Panc1 (cell line): ENCODE results near the gene CSF2RB. TPM values are rescaled to one million over a fixed set of nuclear protein-coding genes. Genes with fewer than 3 reads are reported as not detected.

Source experiments
- ATAC-seq: fragments of 200-7000 bp; cut with Tn5 transposase; 2 replicates; pipeline ENCODE4 v1.9.1; 2020; ENCODE audit warnings: mild to moderate bottlenecking, moderate library complexity
- BruUV-seq: library from RNA; stranded (reverse); fragments of 400-500 nt; replicated peaks from 2 replicates; lab custom pipeline; 2021; lab: Mats Ljungman, UMichigan
- CTCF ChIA-PET: fragments of 300-600 bp; sonication (Branson Sonifier 250); formaldehyde crosslinking; loops from one replicate; lab custom pipeline; 2022; ENCODE audit warnings: antibody characterized with exemption; lab: Charles Lee
- POLR2A ChIA-PET: fragments of 300-600 bp; sonication (Branson Sonifier 250); formaldehyde crosslinking; loops from one replicate; lab custom pipeline; 2022; ENCODE audit warnings: antibody characterized with exemption; lab: Charles Lee
- DNase-seq: peaks from one replicate; pipeline ENCODE4 v3.0.0-alpha.2; 2010; ENCODE audit warnings: low read depth, low spot score
- H3K27ac ChIP-seq: 2 replicates; pipeline ENCODE4 v1.5.1; 2011; ENCODE audit warnings: mild to moderate bottlenecking, low read length, inconsistent platforms
- H3K27me3 ChIP-seq: fragments of 200-500 bp; sonication (Bioruptor generic); 2 replicates; pipeline ENCODE4 v1.6.0; 2014; ENCODE audit warnings: low read length, inconsistent platforms; ENCODE audit not compliant: control insufficient read depth, insufficient read depth
- H3K36me3 ChIP-seq: fragments of 200-500 bp; sonication (Bioruptor generic); 2 replicates; pipeline ENCODE4 v1.5.1; 2014; ENCODE audit warnings: inconsistent platforms, mild to moderate bottlenecking, low read length, moderate library complexity; ENCODE audit not compliant: control insufficient read depth, insufficient read depth
- H3K4me1 ChIP-seq: 2 replicates; pipeline ENCODE4 v1.5.1; 2011; ENCODE audit warnings: inconsistent platforms, mild to moderate bottlenecking, low read length, moderate library complexity; ENCODE audit not compliant: control insufficient read depth, insufficient read depth
- H3K4me3 ChIP-seq, 2 experiments: 2 replicates each; pipeline ENCODE4 v1.5.1; 2011 to 2012; ENCODE audit warnings: low read depth in 2 of 2, low read length in 2 of 2, mild to moderate bottlenecking in 2 of 2, inconsistent platforms in 1 of 2, moderate library complexity in 1 of 2
- H3K9me3 ChIP-seq: fragments of 200-500 bp; sonication (Bioruptor generic); 2 replicates; pipeline ENCODE4 v1.5.1; 2014; ENCODE audit warnings: low read depth, mild to moderate bottlenecking, inconsistent platforms, low read length, moderate library complexity; ENCODE audit not compliant: control insufficient read depth, insufficient read depth
- CTCF ChIP-seq: fragments of 450-650 bp; IDR thresholded peaks from 2 replicates; pipeline ENCODE4 v1.5.1; 2017; ENCODE audit warnings: mild to moderate bottlenecking
- POLR2AphosphoS5 ChIP-seq: IDR thresholded peaks from 2 replicates; pipeline ENCODE4 v1.6.1; 2012; ENCODE audit warnings: mild to moderate bottlenecking, low read depth, low read length, moderate library complexity
- REST ChIP-seq, 2 experiments: IDR thresholded peaks; 2 replicates each; pipeline ENCODE4 v1.6.1; 2011 to 2012; ENCODE audit warnings: low read depth in 2 of 2, control low read depth in 1 of 2, low read length in 1 of 2, mild to moderate bottlenecking in 1 of 2, moderate library complexity in 1 of 2; ENCODE audit not compliant: insufficient read depth in 1 of 2
- SIN3A ChIP-seq: IDR thresholded peaks from 2 replicates; pipeline ENCODE4 v1.6.1; 2012; ENCODE audit warnings: low read depth, mild to moderate bottlenecking, low read length, moderate library complexity, borderline replicate concordance; ENCODE audit not compliant: insufficient read depth
- TCF7L2 ChIP-seq: IDR thresholded peaks from 2 replicates; pipeline ENCODE4 v1.6.1; 2011; ENCODE audit warnings: mild to moderate bottlenecking, low read depth, low read length, inconsistent platforms
- in situ Hi-C: cut with HindIII; loops from 2 replicates; pipeline ENCODE4 v1.10.0; 2016; ENCODE audit warnings: low sequenced_read_pairs, low pct_unique_long_range_greater_than_20kb
- intact Hi-C: fragments of 100-400 bp; cut with micrococcal nuclease; formaldehyde crosslinking; loops from one replicate; pipeline ENCODE4 v1.10.0; 2022; ENCODE audit not compliant: unreplicated experiment
- total RNA-seq: library from RNA; stranded (reverse); gene quantifications from one replicate; pipeline ENCODE4 v1.2.1, GENCODE V29; 2021; ENCODE audit not compliant: unreplicated experiment

Gene CSF2RB
- total RNA-seq, 1 experiment from 2014 or later, result not detected

- no peaks in the 10 kb centered on the region for H3K36me3 ChIP-seq
- BruUV-seq, result no TSS peak
- no peaks in the 10 kb centered on the region for H3K9me3 ChIP-seq
- no peaks in the 10 kb centered on the region for H3K27me3 ChIP-seq
- ATAC-seq (no peak), DNase-seq (no peak)
- ChIA-PET CTCF (no interaction called here), POLR2A (no interaction called here)
- no peak for TF ChIP-seq SIN3A
- no peak for TF ChIP-seq TCF7L2
- TF ChIP-seq REST (IDR thresholded peaks at IDR 0.05; ENCODE audit: insufficient read depth in 1 of 2, low read depth in 2 of 2, low read length in 1 of 2), result no peak
- no peak for TF ChIP-seq CTCF
- no peak for TF ChIP-seq POLR2AphosphoS5
- H3K27ac ChIP-seq, result no peak overlapping the region
- in situ Hi-C loops, result no loop called here
- intact Hi-C loops, result no loop called here
- no peaks in the 10 kb centered on the region for H3K4me1 ChIP-seq
- H3K4me3 ChIP-seq, result no peak overlapping the region
Observed at GRCh38 chr22:36897611-36898010, 15.8 kb upstream of the CSF2RB start.

GRCh38 chr22:36898690-36899089, 14.7 kb upstream of the CSF2RB start:
- CTCF ChIA-PET, result no interaction called here
- BruUV-seq, result no TSS peak
- in situ Hi-C loops, result no loop called here
- intact Hi-C loops, result no loop called here
- POLR2A ChIA-PET, result no interaction called here
- no peaks in the 10 kb centered on the region for H3K36me3 ChIP-seq
- TF ChIP-seq TCF7L2, result no peak
- no peak for TF ChIP-seq POLR2AphosphoS5
- TF ChIP-seq CTCF, result no peak
- TF ChIP-seq REST (IDR thresholded peaks at IDR 0.05; ENCODE audit: insufficient read depth in 1 of 2, low read depth in 2 of 2, low read length in 1 of 2), result no peak
- TF ChIP-seq SIN3A, result no peak
- no peak for DNase-seq
- H3K27ac ChIP-seq, result no peak overlapping the region
- ATAC-seq, result no peak
- no peaks in the 10 kb centered on the region for H3K27me3 ChIP-seq
- no peaks in the 10 kb centered on the region for H3K9me3 ChIP-seq
- no peak overlapping the region for H3K4me3 ChIP-seq
- no peaks in the 10 kb centered on the region for H3K4me1 ChIP-seq
